IMR-90 (cell line): ENCODE measurements around the gene DPYSL5. TPM values are rescaled to one million over a fixed set of nuclear protein-coding genes. Genes with fewer than 3 reads are reported as not detected.

ENCODE experiments used
- ATAC-seq: fragments of 200-7000 bp; cut with Tn5 transposase; 2 replicates; pipeline ENCODE4 v1.9.1; 2020; ENCODE audit warnings: low read depth, mild to moderate bottlenecking, moderate library complexity
- BruUV-seq: library from RNA; stranded (reverse); fragments of 400-500 nt; replicated peaks from 2 replicates; lab custom pipeline; 2021; lab: Mats Ljungman, UMichigan
- CTCF ChIA-PET: fragments of 300-600 bp; formaldehyde crosslinking; extraction: SDS; loops from one replicate; lab custom pipeline; 2021; ENCODE audit warnings: antibody characterized with exemption; lab: Yijun Ruan, JAX
- POLR2A ChIA-PET: fragments of 300-600 bp; sonication (Branson Sonifier 250); formaldehyde crosslinking; loops from one replicate; lab custom pipeline; 2022; ENCODE audit warnings: antibody characterized with exemption; ENCODE audit not compliant: unreplicated experiment; lab: Charles Lee
- DNase-seq: peaks from one replicate; pipeline ENCODE4 v3.0.0; 2013
- H2AFZ ChIP-seq: replicated peaks from 2 replicates; pipeline ENCODE3; 2013; ENCODE audit warnings: low read length, mild to moderate bottlenecking; ENCODE audit not compliant: poor library complexity
- H2AK5ac ChIP-seq: 2 replicates; pipeline ENCODE4 v1.6.1; 2013; ENCODE audit warnings: low read depth, low read length, inconsistent platforms
- H2AK9ac ChIP-seq: replicated peaks from 2 replicates; pipeline ENCODE3; 2013; ENCODE audit warnings: mild to moderate bottlenecking, low read depth, low read length, moderate library complexity; ENCODE audit not compliant: poor library complexity
- H2BK120ac ChIP-seq: 2 replicates; pipeline ENCODE4 v1.6.1; 2013; ENCODE audit warnings: low read depth, low read length, inconsistent platforms
- H2BK15ac ChIP-seq: 3 replicates; pipeline ENCODE4 v1.6.1; 2013; ENCODE audit warnings: low read depth, low read length, inconsistent platforms
- H2BK20ac ChIP-seq: 2 replicates; pipeline ENCODE4 v1.6.1; 2013; ENCODE audit warnings: low read depth, mild to moderate bottlenecking, inconsistent platforms, low read length, moderate library complexity
- H2BK5ac ChIP-seq: 2 replicates; pipeline ENCODE4 v1.6.1; 2013; ENCODE audit warnings: mild to moderate bottlenecking, low read depth, low read length, inconsistent platforms; ENCODE audit not compliant: poor library complexity, severe bottlenecking
- H3K14ac ChIP-seq: replicated peaks from 2 replicates; pipeline ENCODE4 v1.6.1; 2013; ENCODE audit warnings: low read depth, low read length, inconsistent platforms
- H3K18ac ChIP-seq: 2 replicates; pipeline ENCODE4 v1.6.1; 2013; ENCODE audit warnings: low read depth, low read length, control low read depth
- H3K23ac ChIP-seq: 2 replicates; pipeline ENCODE4 v1.6.1; 2013; ENCODE audit warnings: low read depth, low read length, inconsistent platforms
- H3K27ac ChIP-seq: 2 replicates; pipeline ENCODE4 v1.5.1; 2013; ENCODE audit warnings: mild to moderate bottlenecking, control low read depth, low read length; ENCODE audit not compliant: insufficient read depth
- H3K27me3 ChIP-seq: 2 replicates; pipeline ENCODE4 v1.6.1; 2013; ENCODE audit warnings: low read length; ENCODE audit not compliant: control insufficient read depth, insufficient read depth
- H3K36me3 ChIP-seq: 2 replicates; pipeline ENCODE4 v1.6.1; 2013; ENCODE audit warnings: low read length, mixed read lengths; ENCODE audit not compliant: control insufficient read depth, insufficient read depth
- H3K4ac ChIP-seq: 2 replicates; pipeline ENCODE4 v1.6.1; 2013; ENCODE audit warnings: low read depth, low read length, inconsistent platforms
- H3K4me1 ChIP-seq: 2 replicates; pipeline ENCODE4 v1.6.1; 2013; ENCODE audit warnings: low read length, mixed read lengths; ENCODE audit not compliant: control insufficient read depth, insufficient read depth
- H3K4me2 ChIP-seq: 2 replicates; pipeline ENCODE4 v1.6.1; 2013; ENCODE audit warnings: low read depth, mild to moderate bottlenecking, control low read depth, low read length, moderate library complexity
- H3K4me3 ChIP-seq: 2 replicates; pipeline ENCODE4 v1.5.1; 2013; ENCODE audit warnings: low read depth, mild to moderate bottlenecking, control low read depth, low read length, moderate library complexity; ENCODE audit not compliant: insufficient read depth
- H3K56ac ChIP-seq: 2 replicates; pipeline ENCODE4 v1.6.1; 2013; ENCODE audit warnings: low read length, inconsistent platforms; ENCODE audit not compliant: insufficient read depth; ENCODE audit errors: extremely low read depth
- H3K79me1 ChIP-seq, 2 experiments: 2 replicates each; pipeline ENCODE4 v1.6.1; 2013; ENCODE audit warnings: low read length in 2 of 2, inconsistent platforms in 1 of 2, low read depth in 1 of 2
- H3K9ac ChIP-seq: 2 replicates; pipeline ENCODE4 v1.6.1; 2013; ENCODE audit warnings: low read depth, low read length, control low read depth
- H3K9me1 ChIP-seq: 2 replicates; pipeline ENCODE4 v1.6.1; 2013; ENCODE audit warnings: low read length, inconsistent platforms; ENCODE audit not compliant: insufficient read depth
- H3K9me3 ChIP-seq: 2 replicates; pipeline ENCODE4 v1.6.1; 2013; ENCODE audit warnings: low read length; ENCODE audit not compliant: control insufficient read depth, insufficient read depth
- H4K20me1 ChIP-seq: 2 replicates; pipeline ENCODE4 v1.6.1; 2013; ENCODE audit warnings: low read length, inconsistent platforms; ENCODE audit not compliant: insufficient read depth
- H4K5ac ChIP-seq: 2 replicates; pipeline ENCODE4 v1.6.1; 2013; ENCODE audit warnings: mild to moderate bottlenecking, low read depth, low read length, control low read depth
- H4K8ac ChIP-seq, 2 experiments: 2 replicates each; pipeline ENCODE4 v1.6.1; 2013; ENCODE audit warnings: low read depth in 2 of 2, low read length in 2 of 2, control low read depth in 1 of 2, inconsistent platforms in 1 of 2
- H4K91ac ChIP-seq: 2 replicates; pipeline ENCODE4 v1.6.1; 2013; ENCODE audit warnings: low read depth, low read length, inconsistent platforms; ENCODE audit not compliant: insufficient read depth
- CEBPB ChIP-seq: IDR thresholded peaks from 2 replicates; pipeline ENCODE4 v1.6.1; 2012; ENCODE audit warnings: low read depth, low read length, improper control_type of control experiment
- CTCF ChIP-seq: conservative IDR thresholded peaks from 2 replicates; pipeline ENCODE4 v1.5.1; 2012; ENCODE audit warnings: mild to moderate bottlenecking, low read depth, low read length, improper control_type of control experiment
- ELK1 ChIP-seq: fragments of 150-350 bp; IDR thresholded peaks from 2 replicates; pipeline ENCODE4 v1.6.1; 2016; ENCODE audit warnings: low read depth, mild to moderate bottlenecking, low read length, moderate library complexity, borderline replicate concordance
- MXI1 ChIP-seq: IDR thresholded peaks from 2 replicates; pipeline ENCODE4 v1.6.1; 2012; ENCODE audit warnings: low read depth, mild to moderate bottlenecking, low read length, moderate library complexity, borderline replicate concordance
- USF2 ChIP-seq: fragments of 150-350 bp; IDR thresholded peaks from 2 replicates; pipeline ENCODE4 v1.6.1; 2017; ENCODE audit warnings: mild to moderate bottlenecking, antibody characterized with exemption, low read length, low read depth
- WGBS, 2 experiments: methylation state at CpG; one replicate each; pipeline versions ENCODE4 v1.1.5 to v1.1.7; 2013; ENCODE audit warnings: missing lambda C conversion rate in 2 of 2; ENCODE audit not compliant: insufficient read length in 1 of 2; ENCODE audit errors: extremely low coverage in 2 of 2; 5-methylcytosine and 5-hydroxymethylcytosine counted together
- dilution Hi-C: fragments of 300-500 bp; cut with HindIII; formaldehyde crosslinking; loops from one replicate; pipeline ENCODE4 v1.14.3; 2018; ENCODE audit warnings: low sequenced_read_pairs; ENCODE audit not compliant: unreplicated experiment
- in situ Hi-C: fragments of 300-500 bp; cut with MboI; formaldehyde crosslinking; loops from 3 replicates; pipeline ENCODE4 v1.14.3; 2019; ENCODE audit warnings: low sequenced_read_pairs, inconsistent platforms, mixed read lengths
- intact Hi-C: fragments of 100-400 bp; cut with micrococcal nuclease; formaldehyde crosslinking; loops from 2 replicates; pipeline ENCODE4 v1.10.0; 2022
- polyA plus RNA-seq, 3 experiments: library from polyadenylated mRNA; depleted of rRNA; stranded (reverse); fragments of >200 nt; gene quantifications; 2 replicates each; pipeline ENCODE4 v1.2.3, GENCODE V29; 2012; ENCODE audit warnings: low replicate concordance in 1 of 3
- total RNA-seq: library from RNA; depleted of rRNA; stranded (reverse); fragments of >200 nt; gene quantifications from 2 replicates; pipeline ENCODE4 v1.2.3, GENCODE V29; 2012

The DPYSL5 gene
- total and polyA plus RNA-seq, 2 of the 4 experiments (the other 2 are of a cell fraction): not detected

- H3K4me2 ChIP-seq: no peak overlapping the region
- no peak overlapping the region for H3K56ac ChIP-seq
- H3K4me1 ChIP-seq: no peaks in the 10 kb centered on the region
- H4K20me1 ChIP-seq: no peaks in the 10 kb centered on the region
- H3K79me1 ChIP-seq: no peaks in the 10 kb centered on the region
- no peak overlapping the region for H2BK120ac ChIP-seq
- no peak overlapping the region for H3K9ac ChIP-seq
- no peak overlapping the region for H2AK5ac ChIP-seq
- intact Hi-C loops (no loop called here), in situ Hi-C loops (no loop called here), dilution Hi-C loops (no loop called here)
- H2BK5ac ChIP-seq: no peak overlapping the region
- TF ChIP-seq CTCF (no peak), USF2 (no peak), ELK1 (no peak), MXI1 (no peak), CEBPB (no peak)
- peaks cover 66% of the 10 kb centered on the region for H3K27me3 ChIP-seq
- ChIA-PET POLR2A (no interaction called here), CTCF (no interaction called here)
- H3K23ac ChIP-seq: no peak overlapping the region
- H3K4ac ChIP-seq: no peak overlapping the region
- no peak overlapping the region for H3K14ac ChIP-seq
- no peak for ATAC-seq
- no peak overlapping the region for H3K27ac ChIP-seq
- H3K4me3 ChIP-seq: no peak overlapping the region
- WGBS, 2 experiments: 34% methylated on average over 5 of the region's 7 CpGs; no CpG with 5 or more reads in 1 of the 2 experiments
- no peaks in the 10 kb centered on the region for H3K36me3 ChIP-seq
- H3K18ac ChIP-seq: no peak overlapping the region
- H2BK20ac ChIP-seq: no peak overlapping the region
- no TSS peak for BruUV-seq
- H2AFZ ChIP-seq: no peak overlapping the region
- no peak overlapping the region for H4K8ac ChIP-seq
- no peak overlapping the region for H2BK15ac ChIP-seq
- H4K91ac ChIP-seq: no peak overlapping the region
- H2AK9ac ChIP-seq: no peak overlapping the region
- no peaks in the 10 kb centered on the region for H3K9me1 ChIP-seq
- peaks cover 2% of the 10 kb centered on the region; the same call in 1 of the 2 replicates for H3K9me3 ChIP-seq
- H4K5ac ChIP-seq: no peak overlapping the region
- no peak for DNase-seq
Measured at GRCh38 chr2:26907416-26907815, 59.5 kb downstream of the DPYSL5 start.
